K562 (cell line): ENCODE measurements around the gene RNF181. TPM values are rescaled to one million over a fixed set of nuclear protein-coding genes. Genes with fewer than 3 reads are reported as not detected.

Experiments used
- CREB1 ChIP-seq, 2 experiments: sonication (generic) in 1 of 2; formaldehyde crosslinking in 1 of 2; IDR thresholded peaks; 2 replicates each; pipeline versions ENCODE4 v1.6.1 to v1.8.0; 2012 to 2022; ENCODE audit warnings: inconsistent platforms in 1 of 2, mild to moderate bottlenecking in 1 of 2, missing genetic modification reagents in 1 of 2, moderate library complexity in 1 of 2
- CTBP1 ChIP-seq: fragments of 450-650 bp; IDR thresholded peaks from 2 replicates; pipeline ENCODE4 v1.6.1; 2016; ENCODE audit warnings: borderline replicate concordance
- FOXK2 ChIP-seq, 2 experiments: fragments of 450-650 bp; IDR thresholded peaks in 1 of 2; conservative IDR thresholded peaks in 1 of 2; 2 replicates each; pipeline ENCODE4 v1.6.1; 2016; ENCODE audit warnings: low read depth in 2 of 2, mild to moderate bottlenecking in 1 of 2
- HCFC1 ChIP-seq: IDR thresholded peaks from 2 replicates; pipeline ENCODE4 v1.6.1; 2012; ENCODE audit warnings: low read depth, low read length, improper control_type of control experiment
- HMGN3 ChIP-seq: IDR thresholded peaks from 2 replicates; pipeline ENCODE4 v1.6.1; 2011; ENCODE audit warnings: borderline replicate concordance, low read depth, mild to moderate bottlenecking, mixed read lengths, low read length; ENCODE audit not compliant: insufficient read length; ENCODE audit errors: extremely low read depth
- KAT2B ChIP-seq: IDR thresholded peaks from one replicate; pipeline ENCODE4 v1.6.1; 2012; ENCODE audit warnings: low read depth, mild to moderate bottlenecking, control low read depth, inconsistent platforms, low read length, moderate library complexity
- L3MBTL2 ChIP-seq: fragments of 450-650 bp; IDR thresholded peaks from 2 replicates; pipeline ENCODE4 v1.6.1; 2016; ENCODE audit warnings: mild to moderate bottlenecking, moderate library complexity
- NONO ChIP-seq, 2 experiments: fragments of 200-400 bp in 1 of 2; fragments of 450-650 bp in 1 of 2; formaldehyde crosslinking in 1 of 2; IDR thresholded peaks; 2 replicates each; pipeline ENCODE4 v1.6.1; 2017; ENCODE audit warnings: low read depth in 2 of 2, mild to moderate bottlenecking in 2 of 2, moderate library complexity in 2 of 2, low read length in 1 of 2
- NR2C2 ChIP-seq, 2 experiments: fragments of 200-800 bp in 1 of 2; sonication (Bioruptor generic) in 1 of 2; sonication (generic) in 1 of 2; formaldehyde crosslinking in 1 of 2; IDR thresholded peaks; 2 replicates each; pipeline versions ENCODE4 v1.6.1 to v1.8.0; 2016 to 2022; ENCODE audit warnings: mild to moderate bottlenecking in 1 of 2, missing compliant biosample characterization in 1 of 2, missing genetic modification characterization in 1 of 2, missing genetic modification reagents in 1 of 2
- RBM34 ChIP-seq: fragments of 200-400 bp; formaldehyde crosslinking; IDR thresholded peaks from 2 replicates; pipeline ENCODE4 v1.6.1; 2018; ENCODE audit warnings: low read length, borderline replicate concordance; ENCODE audit not compliant: insufficient read depth
- polyA plus RNA-seq, 8 experiments: library from polyadenylated mRNA; depleted of rRNA in 4 of 8; stranded (reverse) in 5 of 8; unstranded in 3 of 8; fragments of >200 nt; fragmentation: Nextera tagmentation in 2 of 8; fragmentation: Illumina TruSeq in 1 of 8; extraction: Ambion mirVana in 2 of 8; extraction: Trizol in 1 of 8; gene quantifications; 2 replicates each; pipeline versions ENCODE4 v1.2.1 to v1.2.3, GENCODE V29; 2011 to 2014; ENCODE audit warnings: inconsistent platforms in 1 of 8, missing spikeins in 1 of 8
- total RNA-seq, 7 experiments: library from RNA; depleted of rRNA in 6 of 7; stranded (reverse); fragments of >200 nt in 6 of 7; fragmentation: Illumina TruSeq in 2 of 7; extraction: Trizol in 2 of 7; gene quantifications; 2 replicates each; pipeline versions ENCODE4 v1.2.1 to v1.2.3, GENCODE V29; 2011 to 2021; ENCODE audit warnings: low replicate concordance in 1 of 7
- TF ChIP-seq, protein P1 (sequence below), 2 experiments: fragments of 450-650 bp; IDR thresholded peaks; 2 replicates each; pipeline ENCODE4 v1.6.1; 2018; ENCODE audit warnings: mild to moderate bottlenecking in 2 of 2, low read depth in 1 of 2; ENCODE audit not compliant: partially characterized antibody in 2 of 2
- TF ChIP-seq, protein P2 (sequence below): fragments of 450-650 bp; IDR thresholded peaks from 2 replicates; pipeline ENCODE4 v1.6.1; 2016; ENCODE audit warnings: borderline replicate concordance
- TF ChIP-seq, protein P3 (sequence below): fragments of 250-450 bp; sonication (Bioruptor Pico); IDR thresholded peaks from 2 replicates; pipeline ENCODE4 v1.4.0; 2020

The RNF181 gene
- total and polyA plus RNA-seq, 9 of the 15 experiments (the other 6 are each of a cell fraction or from before 2014, with no cell fraction given), result 139 to 492 (median 253) TPM

DNA sequence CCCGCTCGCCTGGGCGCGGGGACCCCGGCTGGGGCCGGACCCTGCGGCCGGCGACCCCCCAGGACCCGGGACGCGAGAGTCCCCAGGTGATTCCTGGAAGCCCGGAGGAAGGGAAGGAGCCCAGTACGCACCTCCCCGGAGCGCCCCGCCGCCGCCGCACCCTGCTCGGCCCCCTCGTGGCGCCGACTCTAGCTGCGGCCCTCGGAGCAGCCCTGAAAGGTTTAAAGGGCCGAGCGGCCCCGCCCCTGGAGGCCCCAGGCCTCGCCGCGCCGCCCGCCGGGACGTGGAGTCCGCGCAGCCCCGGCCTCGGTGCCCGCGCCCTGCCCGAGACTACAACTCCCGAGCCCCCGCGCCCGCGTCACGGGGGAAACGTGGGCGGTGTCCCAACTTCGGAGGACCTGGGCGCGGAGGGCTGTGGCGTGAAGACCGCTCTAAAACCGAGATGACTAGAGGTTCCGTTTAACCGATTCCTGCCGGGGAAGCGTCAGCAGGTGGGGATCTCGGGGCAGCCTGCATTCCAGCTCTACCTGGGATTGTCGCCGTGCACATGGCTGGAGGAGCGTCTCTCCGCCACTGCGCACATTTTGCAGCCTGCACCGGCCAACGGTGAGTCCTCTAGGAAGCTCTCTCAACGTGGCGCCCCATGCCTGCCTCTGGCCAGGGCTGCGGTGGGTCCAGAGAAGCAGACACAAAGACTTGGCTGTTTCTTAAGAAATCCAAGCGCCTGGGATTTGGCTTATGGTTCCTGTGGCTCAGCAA lies 7.1 kb downstream of the RNF181 start, which contains the start of gene TMEM150A (continued):
- TF ChIP-seq, protein P1, sequence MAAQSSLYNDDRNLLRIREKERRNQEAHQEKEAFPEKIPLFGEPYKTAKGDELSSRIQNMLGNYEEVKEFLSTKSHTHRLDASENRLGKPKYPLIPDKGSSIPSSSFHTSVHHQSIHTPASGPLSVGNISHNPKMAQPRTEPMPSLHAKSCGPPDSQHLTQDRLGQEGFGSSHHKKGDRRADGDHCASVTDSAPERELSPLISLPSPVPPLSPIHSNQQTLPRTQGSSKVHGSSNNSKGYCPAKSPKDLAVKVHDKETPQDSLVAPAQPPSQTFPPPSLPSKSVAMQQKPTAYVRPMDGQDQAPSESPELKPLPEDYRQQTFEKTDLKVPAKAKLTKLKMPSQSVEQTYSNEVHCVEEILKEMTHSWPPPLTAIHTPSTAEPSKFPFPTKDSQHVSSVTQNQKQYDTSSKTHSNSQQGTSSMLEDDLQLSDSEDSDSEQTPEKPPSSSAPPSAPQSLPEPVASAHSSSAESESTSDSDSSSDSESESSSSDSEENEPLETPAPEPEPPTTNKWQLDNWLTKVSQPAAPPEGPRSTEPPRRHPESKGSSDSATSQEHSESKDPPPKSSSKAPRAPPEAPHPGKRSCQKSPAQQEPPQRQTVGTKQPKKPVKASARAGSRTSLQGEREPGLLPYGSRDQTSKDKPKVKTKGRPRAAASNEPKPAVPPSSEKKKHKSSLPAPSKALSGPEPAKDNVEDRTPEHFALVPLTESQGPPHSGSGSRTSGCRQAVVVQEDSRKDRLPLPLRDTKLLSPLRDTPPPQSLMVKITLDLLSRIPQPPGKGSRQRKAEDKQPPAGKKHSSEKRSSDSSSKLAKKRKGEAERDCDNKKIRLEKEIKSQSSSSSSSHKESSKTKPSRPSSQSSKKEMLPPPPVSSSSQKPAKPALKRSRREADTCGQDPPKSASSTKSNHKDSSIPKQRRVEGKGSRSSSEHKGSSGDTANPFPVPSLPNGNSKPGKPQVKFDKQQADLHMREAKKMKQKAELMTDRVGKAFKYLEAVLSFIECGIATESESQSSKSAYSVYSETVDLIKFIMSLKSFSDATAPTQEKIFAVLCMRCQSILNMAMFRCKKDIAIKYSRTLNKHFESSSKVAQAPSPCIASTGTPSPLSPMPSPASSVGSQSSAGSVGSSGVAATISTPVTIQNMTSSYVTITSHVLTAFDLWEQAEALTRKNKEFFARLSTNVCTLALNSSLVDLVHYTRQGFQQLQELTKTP (IDR thresholded peaks at IDR 0.05; ENCODE audit: low read depth in 1 of 2, partially characterized antibody in 2 of 2), result peak in 1 of 2 experiments; percentile 93
- TF ChIP-seq HMGN3 (peak; percentile 92), KAT2B (no peak), L3MBTL2 (peak; percentile 71), HCFC1 (peak; percentile 96), FOXK2 (conservative IDR thresholded peaks at IDR 0.05 in 1 of 2, IDR thresholded peaks at IDR 0.05 in 1 of 2; ENCODE audit: low read depth in 2 of 2) (peak in 1 of 2 experiments; percentile 12; a peak in 2 of 4 replicates), CREB1 (IDR thresholded peaks at IDR 0.05) (peak; percentile 89), CREB1 (CRISPR knock-in tag; IDR thresholded peaks at IDR 0.05) (peak; percentile 87), CTBP1 (peak; percentile 81), RBM34 (no peak), NONO (IDR thresholded peaks at IDR 0.05; ENCODE audit: low read depth in 2 of 2, low read length in 1 of 2) (peak; percentile 80 to 88; a peak in 3 of 4 replicates), NR2C2 (CRISPR knock-in tag; IDR thresholded peaks at IDR 0.05) (no peak), NR2C2 (tag; IDR thresholded peaks at IDR 0.05) (peak; percentile 90)
- TF ChIP-seq, protein P2, sequence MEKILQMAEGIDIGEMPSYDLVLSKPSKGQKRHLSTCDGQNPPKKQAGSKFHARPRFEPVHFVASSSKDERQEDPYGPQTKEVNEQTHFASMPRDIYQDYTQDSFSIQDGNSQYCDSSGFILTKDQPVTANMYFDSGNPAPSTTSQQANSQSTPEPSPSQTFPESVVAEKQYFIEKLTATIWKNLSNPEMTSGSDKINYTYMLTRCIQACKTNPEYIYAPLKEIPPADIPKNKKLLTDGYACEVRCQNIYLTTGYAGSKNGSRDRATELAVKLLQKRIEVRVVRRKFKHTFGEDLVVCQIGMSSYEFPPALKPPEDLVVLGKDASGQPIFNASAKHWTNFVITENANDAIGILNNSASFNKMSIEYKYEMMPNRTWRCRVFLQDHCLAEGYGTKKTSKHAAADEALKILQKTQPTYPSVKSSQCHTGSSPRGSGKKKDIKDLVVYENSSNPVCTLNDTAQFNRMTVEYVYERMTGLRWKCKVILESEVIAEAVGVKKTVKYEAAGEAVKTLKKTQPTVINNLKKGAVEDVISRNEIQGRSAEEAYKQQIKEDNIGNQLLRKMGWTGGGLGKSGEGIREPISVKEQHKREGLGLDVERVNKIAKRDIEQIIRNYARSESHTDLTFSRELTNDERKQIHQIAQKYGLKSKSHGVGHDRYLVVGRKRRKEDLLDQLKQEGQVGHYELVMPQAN, result peak; percentile 99
- TF ChIP-seq, protein P3, sequence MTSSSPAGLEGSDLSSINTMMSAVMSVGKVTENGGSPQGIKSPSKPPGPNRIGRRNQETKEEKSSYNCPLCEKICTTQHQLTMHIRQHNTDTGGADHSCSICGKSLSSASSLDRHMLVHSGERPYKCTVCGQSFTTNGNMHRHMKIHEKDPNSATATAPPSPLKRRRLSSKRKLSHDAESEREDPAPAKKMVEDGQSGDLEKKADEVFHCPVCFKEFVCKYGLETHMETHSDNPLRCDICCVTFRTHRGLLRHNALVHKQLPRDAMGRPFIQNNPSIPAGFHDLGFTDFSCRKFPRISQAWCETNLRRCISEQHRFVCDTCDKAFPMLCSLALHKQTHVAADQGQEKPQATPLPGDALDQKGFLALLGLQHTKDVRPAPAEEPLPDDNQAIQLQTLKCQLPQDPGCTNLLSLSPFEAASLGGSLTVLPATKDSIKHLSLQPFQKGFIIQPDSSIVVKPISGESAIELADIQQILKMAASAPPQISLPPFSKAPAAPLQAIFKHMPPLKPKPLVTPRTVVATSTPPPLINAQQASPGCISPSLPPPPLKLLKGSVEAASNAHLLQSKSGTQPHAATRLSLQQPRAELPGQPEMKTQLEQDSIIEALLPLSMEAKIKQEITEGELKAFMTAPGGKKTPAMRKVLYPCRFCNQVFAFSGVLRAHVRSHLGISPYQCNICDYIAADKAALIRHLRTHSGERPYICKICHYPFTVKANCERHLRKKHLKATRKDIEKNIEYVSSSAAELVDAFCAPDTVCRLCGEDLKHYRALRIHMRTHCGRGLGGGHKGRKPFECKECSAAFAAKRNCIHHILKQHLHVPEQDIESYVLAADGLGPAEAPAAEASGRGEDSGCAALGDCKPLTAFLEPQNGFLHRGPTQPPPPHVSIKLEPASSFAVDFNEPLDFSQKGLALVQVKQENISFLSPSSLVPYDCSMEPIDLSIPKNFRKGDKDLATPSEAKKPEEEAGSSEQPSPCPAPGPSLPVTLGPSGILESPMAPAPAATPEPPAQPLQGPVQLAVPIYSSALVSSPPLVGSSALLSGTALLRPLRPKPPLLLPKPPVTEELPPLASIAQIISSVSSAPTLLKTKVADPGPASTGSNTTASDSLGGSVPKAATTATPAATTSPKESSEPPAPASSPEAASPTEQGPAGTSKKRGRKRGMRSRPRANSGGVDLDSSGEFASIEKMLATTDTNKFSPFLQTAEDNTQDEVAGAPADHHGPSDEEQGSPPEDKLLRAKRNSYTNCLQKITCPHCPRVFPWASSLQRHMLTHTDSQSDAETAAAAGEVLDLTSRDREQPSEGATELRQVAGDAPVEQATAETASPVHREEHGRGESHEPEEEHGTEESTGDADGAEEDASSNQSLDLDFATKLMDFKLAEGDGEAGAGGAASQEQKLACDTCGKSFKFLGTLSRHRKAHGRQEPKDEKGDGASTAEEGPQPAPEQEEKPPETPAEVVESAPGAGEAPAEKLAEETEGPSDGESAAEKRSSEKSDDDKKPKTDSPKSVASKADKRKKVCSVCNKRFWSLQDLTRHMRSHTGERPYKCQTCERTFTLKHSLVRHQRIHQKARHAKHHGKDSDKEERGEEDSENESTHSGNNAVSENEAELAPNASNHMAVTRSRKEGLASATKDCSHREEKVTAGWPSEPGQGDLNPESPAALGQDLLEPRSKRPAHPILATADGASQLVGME, result peak; percentile 79; the same call in 1 of the 2 replicates
